ENCODE measurements around the gene MMS22L.
"Not testable (repeated sequence)": the region's sequence is repeated elsewhere in the genome, so short reads cannot be mapped to it uniquely, and the experiment has no call there.

Gene MMS22L

DNA sequence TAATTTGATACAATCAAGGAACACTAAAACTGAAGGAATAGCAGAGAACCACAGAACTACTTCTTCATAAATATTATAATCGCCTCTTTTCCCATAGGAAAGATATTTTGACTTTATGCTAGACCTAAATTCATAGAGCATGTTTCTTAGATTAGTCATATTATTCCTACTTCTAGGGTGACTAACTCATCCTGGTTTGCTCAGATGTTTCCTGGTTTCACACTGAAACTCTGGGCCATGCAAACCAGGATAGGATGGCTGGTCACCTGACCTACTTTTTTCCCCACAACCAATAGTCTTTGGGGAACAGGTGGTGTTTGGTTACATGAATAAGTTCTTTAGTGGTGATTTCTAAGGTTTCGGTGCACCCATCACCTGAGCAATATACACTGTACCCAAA lies 42.8 kb downstream of the MMS22L start:
- peak; percentile 86 for DNase-seq (ENCODE audit: low read depth)

DNA sequence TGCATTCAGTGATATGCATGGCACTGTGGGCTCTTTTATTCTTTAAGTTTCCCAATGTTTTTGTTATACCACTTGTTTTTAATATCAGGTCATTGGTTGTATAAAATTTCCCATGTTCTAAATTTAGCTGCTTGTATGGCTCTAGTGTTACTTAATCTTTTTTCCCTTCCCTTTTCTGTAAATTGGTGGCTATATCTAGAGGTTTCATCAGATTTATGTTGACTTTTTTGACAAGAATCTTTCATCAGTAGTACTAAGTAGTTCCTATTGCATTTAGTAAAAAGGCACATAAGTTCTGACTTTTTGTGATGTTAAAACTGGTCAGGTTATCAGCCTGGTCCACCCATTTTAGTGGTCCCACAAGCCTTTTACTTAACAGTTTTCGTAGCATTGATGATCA lies 51.1 kb downstream of the MMS22L start:
- no peak for DNase-seq (ENCODE audit: low read depth)

DNA sequence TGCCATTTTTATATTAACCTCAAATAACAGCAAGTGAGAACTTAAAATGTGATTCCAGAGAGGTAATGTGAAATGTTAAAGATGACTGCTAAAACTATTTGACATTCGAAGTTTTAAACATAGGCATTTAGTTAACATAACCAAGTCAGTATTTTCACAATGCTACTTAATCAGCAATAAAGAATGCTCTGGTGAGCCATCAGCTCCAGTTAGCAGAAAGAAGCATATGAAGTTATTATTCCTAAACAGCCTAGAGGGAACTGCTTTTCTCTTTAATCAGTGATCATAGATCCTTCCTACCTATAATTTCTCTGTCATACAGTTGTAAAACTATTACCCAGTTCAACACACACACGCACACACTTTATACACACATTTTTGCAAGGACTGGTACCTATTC lies 60.1 kb downstream of the MMS22L start:
- no peak for DNase-seq (ENCODE audit: low read depth)

DNA sequence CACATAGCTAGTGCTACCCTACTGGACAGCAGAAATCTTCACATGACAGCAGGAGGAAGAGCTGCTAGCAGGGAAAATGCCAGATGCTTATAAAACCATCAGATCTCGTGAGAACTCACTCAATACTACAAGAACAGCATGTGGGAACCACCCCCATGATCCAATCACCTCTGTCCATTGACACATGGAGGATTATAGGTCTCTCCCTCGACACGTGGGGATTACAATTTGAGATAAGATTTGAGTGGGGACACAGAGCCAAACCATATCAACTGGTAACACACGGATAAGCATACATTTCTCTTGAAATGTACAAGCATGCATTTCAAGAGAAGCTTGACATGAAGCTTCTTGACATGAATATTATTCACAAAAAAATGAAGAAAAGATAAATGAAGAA lies 64.1 kb downstream of the MMS22L start:
- no peak for DNase-seq (ENCODE audit: low read depth)

DNA sequence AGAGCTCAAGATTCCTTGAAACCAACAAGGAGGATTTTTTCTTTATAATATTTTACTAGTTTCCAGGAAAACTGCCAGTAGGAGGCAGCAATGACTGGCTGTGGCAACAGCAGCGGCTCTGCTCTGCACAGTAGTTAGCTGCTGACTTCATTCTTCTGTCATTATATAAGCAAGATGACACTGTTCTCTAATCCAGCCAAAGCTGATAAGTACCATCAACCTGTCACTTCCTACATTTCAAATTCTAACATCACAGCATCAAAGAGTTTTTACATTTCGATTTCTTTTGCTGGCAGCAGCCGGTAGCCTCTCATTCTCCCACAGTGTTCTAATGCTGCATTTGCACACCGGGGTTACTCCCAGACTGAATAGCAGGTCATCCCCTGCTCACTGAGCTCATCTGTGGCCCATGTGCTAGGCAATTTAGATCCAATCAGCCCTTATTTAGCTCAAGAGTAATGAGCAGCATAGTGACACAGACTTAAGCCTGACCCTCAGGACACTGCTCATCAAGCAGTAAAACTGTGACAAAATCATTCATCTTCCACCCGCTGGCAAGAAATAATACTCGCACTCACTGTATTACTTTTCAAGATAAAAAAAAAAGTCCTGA lies 67.8 kb downstream of the MMS22L start:
- peak; percentile 69 for DNase-seq (ENCODE audit: low read depth)

DNA sequence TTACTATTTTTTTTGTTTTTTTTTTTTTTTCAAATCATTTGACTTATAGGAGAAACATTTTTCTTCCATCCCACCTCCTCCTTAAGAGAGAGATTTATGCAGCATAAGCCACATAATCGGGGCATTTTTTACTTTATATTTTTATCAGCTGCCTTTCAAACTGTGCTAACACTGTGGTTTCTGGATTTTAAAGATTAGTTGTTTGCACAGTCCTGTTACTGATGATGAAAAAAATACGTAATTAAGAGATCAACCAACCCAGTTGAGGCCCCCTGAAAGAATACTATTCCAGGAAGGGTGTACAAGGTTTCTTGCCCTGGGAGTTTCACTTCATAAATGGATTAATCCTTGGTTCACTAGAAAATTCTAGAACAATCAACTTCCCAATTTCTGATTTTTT lies 68.3 kb downstream of the MMS22L start:
- no peak for DNase-seq (ENCODE audit: low read depth)

DNA sequence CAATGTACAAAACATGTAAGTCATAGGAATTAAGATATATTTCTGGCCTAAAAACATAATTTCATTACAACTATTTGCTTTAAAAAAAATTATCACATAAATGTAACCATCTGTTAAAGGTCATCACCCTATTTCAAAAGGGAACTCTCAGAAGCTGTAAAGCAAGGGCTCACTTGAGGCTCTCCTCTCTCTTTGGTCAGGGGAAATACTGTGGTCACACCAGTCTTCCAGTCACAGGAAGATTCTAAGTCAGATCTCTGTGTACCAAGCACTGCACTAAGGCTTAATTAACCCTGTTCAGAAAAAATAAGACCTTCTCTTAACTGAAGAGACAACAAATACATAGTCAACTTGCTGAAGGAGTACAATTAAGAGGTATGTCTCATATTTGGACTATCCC lies 75.6 kb downstream of the MMS22L start:
- DNase-seq (ENCODE audit: low read depth): no peak

DNA sequence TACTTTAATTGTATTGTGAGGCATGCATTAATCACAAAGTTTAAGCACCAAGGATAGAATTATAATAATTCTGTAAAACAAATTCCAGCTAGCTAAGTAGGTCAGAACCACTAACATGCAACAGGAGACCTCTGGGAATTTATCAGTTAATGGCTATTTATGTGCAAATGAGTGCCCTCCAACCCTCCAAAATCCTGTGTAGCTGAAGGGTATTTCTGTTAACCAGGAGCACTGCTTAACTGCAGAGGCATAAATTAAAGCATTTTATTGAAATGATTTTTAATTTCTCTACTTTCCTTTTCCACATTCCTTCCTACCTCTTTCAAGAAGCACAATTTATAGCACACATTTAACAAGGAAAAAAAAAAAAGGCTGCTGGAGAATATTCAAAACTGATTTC lies 77.0 kb downstream of the MMS22L start:
- DNase-seq (ENCODE audit: low read depth): no peak

DNA sequence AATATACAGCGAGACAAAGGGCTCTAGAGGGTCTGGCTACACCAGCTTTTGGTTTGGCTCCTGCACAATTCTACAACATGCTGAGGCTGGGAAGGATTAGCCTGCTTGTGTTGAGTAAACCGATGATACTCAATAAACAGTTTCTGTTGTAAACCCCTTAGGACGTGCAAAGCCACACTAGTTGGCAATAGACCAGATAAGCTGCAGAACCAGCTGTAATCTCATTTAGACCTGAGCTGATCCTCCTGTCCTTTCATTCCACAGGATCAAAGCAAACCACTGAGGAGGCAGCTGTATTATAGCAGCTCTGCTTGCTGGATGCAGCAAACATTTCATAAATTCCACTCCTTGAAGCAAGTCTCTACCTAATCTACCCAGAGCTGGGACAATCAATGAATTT lies 79.7 kb downstream of the MMS22L start:
- no peak for DNase-seq (ENCODE audit: low read depth)

DNA sequence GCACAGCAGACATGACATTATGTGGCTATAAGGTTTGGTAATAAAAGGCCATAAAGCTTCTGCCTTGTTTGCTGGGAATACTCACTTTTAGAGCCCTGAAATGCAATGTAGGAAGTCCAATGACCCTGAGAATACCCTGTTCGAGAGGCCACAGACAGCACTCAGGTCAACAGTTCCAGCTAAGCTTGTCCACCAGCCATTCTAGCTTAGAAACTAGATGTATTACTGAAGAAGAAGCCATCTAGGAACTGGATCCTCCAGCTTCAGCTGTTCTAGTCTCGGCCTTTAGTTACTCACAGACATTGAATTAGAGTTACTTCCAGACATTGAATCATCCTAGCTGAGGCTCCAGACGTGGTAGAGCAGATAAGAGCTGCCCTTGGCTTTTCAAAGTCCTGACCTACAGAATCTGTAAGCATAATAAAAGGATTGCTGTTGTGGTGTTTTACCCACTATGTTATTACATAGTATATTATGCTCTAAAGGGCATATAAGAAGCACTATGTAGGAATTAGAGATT lies 84.9 kb downstream of the MMS22L start:
- DNase-seq (ENCODE audit: low read depth): no peak

DNA sequence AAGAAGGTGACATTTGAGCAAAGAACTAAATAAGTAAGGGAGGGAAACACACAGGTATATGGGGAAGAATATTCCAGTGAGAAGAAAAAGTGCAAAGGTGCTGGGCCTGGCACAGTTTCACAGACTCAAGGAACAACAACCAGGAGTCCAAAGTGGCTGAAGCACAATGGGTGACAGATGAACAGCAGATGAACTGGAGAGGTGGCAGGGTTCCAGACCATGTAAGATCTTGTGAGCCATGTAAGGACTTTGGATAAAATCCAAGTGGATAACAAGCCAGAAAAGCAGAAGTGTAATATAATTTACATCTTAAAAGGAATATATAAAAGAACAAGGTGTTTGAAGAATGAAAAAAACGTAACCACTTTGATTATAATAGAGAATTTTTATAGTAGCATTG lies 87.9 kb downstream of the MMS22L start:
- DNase-seq (ENCODE audit: low read depth): no peak

DNA sequence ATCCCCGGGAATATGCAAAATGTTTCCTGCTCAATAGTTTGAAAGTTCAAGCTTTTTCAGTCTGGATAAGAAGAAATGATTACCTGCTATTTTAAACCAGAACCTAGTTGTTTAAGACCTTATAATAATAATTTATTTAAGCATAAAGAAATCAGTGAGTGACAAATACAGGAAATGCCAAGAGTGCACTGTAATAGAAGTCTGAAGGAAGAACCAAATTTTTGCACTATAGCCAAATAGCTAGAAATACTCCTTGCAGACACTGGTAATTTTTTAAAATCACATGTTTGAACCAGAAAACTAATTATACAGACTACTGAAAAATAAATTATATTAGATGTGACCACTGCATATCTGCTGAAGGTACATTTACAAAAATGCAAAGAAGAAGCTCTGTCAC lies 93.2 kb downstream of the MMS22L start:
- DNase-seq (ENCODE audit: low read depth): peak; percentile 62

DNA sequence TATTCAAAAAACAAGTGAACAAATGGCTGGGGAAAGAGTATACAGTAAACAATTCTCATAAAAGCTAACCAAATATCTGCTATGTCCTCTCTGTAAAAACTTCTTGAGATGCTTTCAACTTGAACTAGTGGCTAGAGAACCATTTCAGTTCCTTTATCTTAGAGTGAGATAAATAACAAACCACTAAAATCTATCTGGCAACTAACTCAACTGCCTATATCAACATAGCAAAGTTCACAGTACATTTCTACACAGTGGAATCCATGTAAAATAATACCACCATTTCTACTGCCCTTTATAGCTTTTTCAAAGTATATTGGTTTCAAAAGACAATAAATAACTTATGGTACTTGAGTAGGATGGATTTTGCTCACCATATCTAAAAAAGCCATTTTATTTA lies 95.1 kb downstream of the MMS22L start:
- no peak for DNase-seq (ENCODE audit: low read depth)

DNA sequence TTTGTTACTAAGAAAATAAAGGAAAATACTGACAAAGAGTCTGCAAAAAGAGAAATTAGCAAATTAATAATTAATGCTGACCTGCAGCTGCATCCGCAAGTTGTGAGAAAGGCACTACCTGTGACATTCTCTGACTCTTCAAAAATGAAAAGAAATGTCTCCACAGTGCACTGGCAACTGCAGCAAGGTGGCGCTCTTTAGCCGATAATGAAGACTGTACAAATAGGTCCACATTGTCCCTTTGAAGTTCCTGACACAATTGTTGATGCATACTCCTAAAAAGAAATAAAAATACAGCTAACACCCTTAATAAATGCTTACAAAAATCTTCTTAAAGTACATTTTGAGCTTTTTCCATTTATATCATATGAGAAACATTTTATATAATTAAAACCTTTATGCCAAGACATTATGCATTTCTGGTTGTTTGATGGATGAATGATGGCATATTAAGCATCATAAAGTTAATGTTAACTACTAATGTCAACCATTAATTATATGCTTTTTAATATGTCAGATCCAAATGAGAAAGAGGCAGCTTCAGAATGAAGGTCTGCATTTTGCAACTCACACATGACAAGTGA lies 96.5 kb downstream of the MMS22L start:
- peak; percentile 75 for DNase-seq (ENCODE audit: low read depth)

DNA sequence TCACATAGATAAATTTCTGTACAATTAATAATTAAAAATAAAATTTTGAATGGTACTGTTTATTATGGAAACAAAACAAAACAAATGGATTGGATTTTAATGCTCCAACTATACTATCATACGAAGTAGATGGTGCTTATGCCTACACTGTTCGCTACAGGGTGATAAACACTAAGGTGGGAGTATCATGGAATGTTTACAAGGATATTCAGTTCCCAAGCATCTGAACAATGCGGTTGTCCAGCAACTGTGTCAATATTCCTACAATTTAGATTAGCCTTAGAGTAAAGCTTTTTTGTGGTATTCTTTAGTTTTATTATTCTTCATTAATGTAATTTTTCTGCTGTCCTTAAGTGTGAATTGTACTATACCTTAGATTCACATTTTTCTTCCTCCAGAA lies 105.1 kb downstream of the MMS22L start:
- no peak for DNase-seq (ENCODE audit: low read depth)

DNA sequence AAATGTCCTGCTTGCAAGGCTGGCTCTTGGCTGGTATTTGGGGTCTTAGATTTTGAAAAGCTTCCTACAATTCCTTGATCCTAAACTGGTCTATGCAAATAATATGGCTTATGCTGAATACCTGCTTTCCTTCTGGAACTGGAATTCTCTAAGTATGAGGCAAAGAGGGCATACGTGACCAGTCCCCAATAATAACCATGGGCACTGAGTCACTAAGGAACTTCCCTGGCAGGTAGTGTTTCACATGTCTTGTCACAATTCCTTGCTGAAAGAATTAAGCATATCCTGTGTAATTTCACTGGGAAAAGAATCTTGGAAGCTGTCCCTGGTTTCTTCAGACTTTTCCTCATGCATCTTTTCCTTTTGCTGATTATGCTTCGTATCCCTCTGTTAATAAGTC lies 106.5 kb downstream of the MMS22L start:
- no peak for DNase-seq (ENCODE audit: low read depth)

DNA sequence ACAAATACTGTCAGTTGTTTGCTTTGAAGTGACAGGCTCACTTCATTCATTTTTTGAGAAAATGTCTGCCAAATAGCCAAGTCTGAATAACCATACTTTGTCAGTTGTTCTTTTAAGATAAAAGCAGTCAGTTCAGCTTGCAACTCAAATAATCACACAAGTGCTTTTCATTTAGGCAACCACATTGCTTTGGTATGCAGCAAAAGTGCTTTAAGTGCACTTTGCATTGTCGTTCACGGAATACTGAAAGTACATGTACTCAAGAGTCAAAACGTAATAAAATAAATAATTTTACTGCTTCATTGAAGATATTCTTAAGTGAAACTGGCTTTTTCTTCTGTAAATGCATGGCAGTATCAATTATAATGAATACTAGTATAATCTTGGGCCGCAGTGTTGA lies 107.2 kb downstream of the MMS22L start:
- DNase-seq (ENCODE audit: low read depth): no peak

DNA sequence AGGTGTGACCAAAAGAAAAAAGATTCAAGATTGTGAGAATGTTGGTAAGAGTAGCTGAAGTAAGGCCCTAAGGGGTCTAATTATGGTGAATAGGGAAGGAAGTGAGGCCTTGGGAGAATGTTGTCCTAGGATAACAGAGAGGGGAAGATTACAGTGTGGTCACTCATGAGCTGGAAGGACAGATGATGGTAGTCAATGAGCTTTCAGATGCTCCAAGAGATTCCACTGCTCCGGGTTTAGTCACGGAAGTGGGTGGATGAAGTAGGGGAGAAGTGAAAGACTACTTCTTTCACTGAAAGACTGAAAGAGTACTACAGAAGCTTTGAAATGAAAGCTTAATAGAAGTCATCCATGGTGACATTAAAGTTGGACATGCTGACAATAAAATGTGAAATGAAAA lies 108.5 kb downstream of the MMS22L start:
- DNase-seq (ENCODE audit: low read depth): no peak

DNA sequence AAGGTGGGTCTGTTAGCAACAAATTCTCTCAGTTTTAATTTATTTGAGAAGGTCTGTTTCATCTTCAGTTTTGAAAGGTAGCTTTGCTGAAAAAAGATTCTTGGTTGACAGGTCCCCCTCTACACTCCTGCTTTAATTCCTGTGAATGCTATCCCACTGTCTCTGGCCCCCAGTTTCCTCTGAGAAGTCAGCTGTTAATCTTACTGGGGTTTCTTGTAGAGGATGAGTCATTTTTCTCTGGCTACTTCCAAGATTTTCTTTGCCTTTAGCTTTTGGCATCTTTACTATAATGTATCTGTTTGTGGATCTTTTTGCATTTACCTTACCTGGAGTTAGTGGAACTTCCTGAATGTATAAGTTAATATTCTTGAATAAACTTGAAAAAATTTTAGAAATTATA lies 122.7 kb downstream of the MMS22L start:
- peak; percentile 24 for DNase-seq (ENCODE audit: low read depth)

DNA sequence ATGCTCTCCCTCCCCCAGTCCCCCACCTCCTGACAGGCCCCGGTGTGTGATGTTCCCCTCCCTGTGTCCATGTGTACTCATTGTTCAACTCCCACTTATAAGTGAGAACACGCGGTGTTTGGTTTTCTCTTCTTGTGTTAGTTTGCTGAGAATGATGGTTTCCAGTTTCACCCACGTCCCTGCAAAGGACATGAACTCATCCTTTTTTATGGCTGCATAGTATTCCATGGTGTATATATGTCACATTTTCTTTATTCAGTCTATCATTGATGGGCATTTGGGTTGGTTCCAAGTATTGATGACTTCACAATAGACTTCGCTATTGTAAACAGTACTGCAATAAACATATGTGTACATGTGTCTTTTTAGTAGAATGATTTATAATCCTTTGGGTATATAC lies 127.6 kb downstream of the MMS22L start:
- DNase-seq (ENCODE audit: low read depth): not testable (repeated sequence)

DNA sequence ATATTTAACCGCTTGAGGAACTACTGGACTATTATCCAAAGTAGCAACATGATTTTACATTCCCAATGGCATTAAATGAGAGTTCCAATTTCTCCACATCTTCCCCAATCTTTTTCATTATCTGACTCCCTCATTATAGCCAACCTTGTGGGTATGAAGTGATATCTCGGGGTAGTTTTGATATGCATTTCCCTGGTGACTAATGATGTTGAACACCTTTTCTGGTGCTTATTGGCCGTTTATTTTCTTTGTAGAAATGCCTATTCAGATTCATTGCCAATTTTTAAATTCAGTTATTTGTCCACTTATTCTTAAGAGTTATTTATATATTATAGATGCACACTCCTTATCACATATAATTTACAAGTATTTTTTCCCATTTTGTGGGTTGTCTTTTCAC lies 129.0 kb downstream of the MMS22L start:
- DNase-seq (ENCODE audit: low read depth): no peak

DNA sequence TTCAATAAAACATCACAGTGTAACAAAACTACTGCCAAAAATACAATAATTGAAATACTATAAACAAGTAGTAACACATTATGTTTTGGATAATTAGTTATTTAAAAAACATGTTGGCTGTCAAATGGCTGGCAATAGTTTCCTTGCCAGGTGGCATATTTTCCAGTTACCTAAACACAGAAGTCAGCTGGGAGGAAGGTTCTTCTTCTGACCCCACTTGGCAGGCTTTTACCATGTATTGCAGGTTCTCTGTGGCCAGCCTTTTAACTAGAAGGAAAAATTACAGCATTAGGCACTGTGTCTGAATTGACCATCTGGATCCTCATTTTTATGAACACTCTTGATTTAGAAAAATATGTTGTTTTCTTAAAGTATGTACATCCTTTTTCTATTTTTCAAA lies 131.4 kb downstream of the MMS22L start:
- no peak for DNase-seq (ENCODE audit: low read depth)

DNA sequence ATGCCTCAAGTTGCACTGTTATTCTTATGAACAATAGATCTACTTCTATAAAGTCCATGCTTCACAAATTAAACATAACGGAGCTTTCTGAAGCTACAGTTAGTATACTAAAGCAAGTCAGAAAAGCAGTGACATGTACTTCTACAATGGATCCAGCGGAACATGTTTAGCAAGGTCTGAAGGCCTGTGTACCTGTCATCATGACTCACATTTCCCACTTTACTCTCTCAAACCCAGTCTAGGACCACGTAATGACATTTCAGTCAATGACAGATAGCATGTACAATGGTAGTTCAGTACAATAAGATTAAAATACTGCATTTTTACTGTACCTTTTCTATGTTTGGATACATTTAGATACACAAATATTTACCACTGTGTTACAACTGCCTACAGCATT lies 132.1 kb downstream of the MMS22L start:
- DNase-seq (ENCODE audit: low read depth): no peak

DNA sequence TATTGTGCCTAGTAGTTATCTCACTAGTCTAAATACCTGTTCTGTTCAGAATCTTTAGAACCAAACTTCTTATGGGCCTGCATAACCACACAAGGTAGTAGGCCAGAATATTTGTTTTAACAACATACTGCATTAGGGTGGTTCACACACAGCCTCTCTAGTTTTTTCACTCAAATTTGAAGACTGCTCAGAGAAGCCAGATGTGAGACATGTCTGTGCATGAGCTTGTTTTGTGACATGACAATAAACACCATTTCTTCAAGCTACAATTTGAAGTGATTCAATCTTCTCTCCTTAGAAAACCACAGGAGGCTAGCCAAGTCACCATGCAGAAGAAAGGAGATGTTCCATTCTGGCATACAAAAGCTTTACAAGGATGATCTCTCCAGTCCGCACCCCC lies 135.6 kb downstream of the MMS22L start:
- no peak for DNase-seq (ENCODE audit: low read depth)
